Hypothalamus (tissue), 51 donors: Measurements from ENCODE around the gene SIPA1L3.
"Not testable (repeated sequence)": the region's sequence is repeated elsewhere in the genome, so short reads cannot be mapped to it uniquely, and the experiment has no call there.

Source experiments
- DNase-seq, 51 donors: peaks; one replicate each; lab custom pipeline; 2025; lab: John Stamatoyannopoulos, UW

Gene SIPA1L3

GRCh38 chr19:38062959-38063761 is 156.2 kb downstream of the SIPA1L3 start:
- peak in 12 of 51 donors; percentile 9 to 39 (median 18) for DNase-seq

- no peak for DNase-seq
Measured at GRCh38 chr19:38063928-38064327, 156.9 kb downstream of the SIPA1L3 start.

- no peak for DNase-seq
Measured at GRCh38 chr19:38064661-38065425, 157.8 kb downstream of the SIPA1L3 start.

GRCh38 chr19:38065775-38066174 is 158.8 kb downstream of the SIPA1L3 start:
- DNase-seq = not testable (repeated sequence)

GRCh38 chr19:38068826-38069225 is 161.8 kb downstream of the SIPA1L3 start:
- no peak for DNase-seq

GRCh38 chr19:38070573-38070972 is 163.6 kb downstream of the SIPA1L3 start:
- no peak for DNase-seq

GRCh38 chr19:38071054-38071453 is 164.0 kb downstream of the SIPA1L3 start:
- not testable (repeated sequence) for DNase-seq

- DNase-seq = no peak
Measured at GRCh38 chr19:38071647-38072046, 164.6 kb downstream of the SIPA1L3 start.

- DNase-seq = no peak
Measured at GRCh38 chr19:38072776-38073750, 166.1 kb downstream of the SIPA1L3 start.

GRCh38 chr19:38073841-38074685 is 167.1 kb downstream of the SIPA1L3 start:
- peak in 15 of 51 donors; percentile 5 to 58 (median 15) for DNase-seq

GRCh38 chr19:38076337-38076736 is 169.3 kb downstream of the SIPA1L3 start:
- no peak for DNase-seq

GRCh38 chr19:38078302-38078930 is 171.4 kb downstream of the SIPA1L3 start:
- DNase-seq = no peak

- no peak for DNase-seq
Measured at GRCh38 chr19:38079926-38080380, 172.9 kb downstream of the SIPA1L3 start.

- DNase-seq = no peak
Measured at GRCh38 chr19:38081547-38082255, 174.7 kb downstream of the SIPA1L3 start.

- DNase-seq = no peak
Measured at GRCh38 chr19:38082256-38083118, 175.5 kb downstream of the SIPA1L3 start.

GRCh38 chr19:38084196-38084595 is 177.2 kb downstream of the SIPA1L3 start:
- DNase-seq = no peak

- DNase-seq = no peak
Measured at GRCh38 chr19:38089440-38089839, 182.4 kb downstream of the SIPA1L3 start.
